ENCODE results near the gene GRIN2C.
"Not testable (repeated sequence)": the region's sequence is repeated elsewhere in the genome, so short reads cannot be mapped to it uniquely, and the experiment has no call there.

Gene GRIN2C

DNA sequence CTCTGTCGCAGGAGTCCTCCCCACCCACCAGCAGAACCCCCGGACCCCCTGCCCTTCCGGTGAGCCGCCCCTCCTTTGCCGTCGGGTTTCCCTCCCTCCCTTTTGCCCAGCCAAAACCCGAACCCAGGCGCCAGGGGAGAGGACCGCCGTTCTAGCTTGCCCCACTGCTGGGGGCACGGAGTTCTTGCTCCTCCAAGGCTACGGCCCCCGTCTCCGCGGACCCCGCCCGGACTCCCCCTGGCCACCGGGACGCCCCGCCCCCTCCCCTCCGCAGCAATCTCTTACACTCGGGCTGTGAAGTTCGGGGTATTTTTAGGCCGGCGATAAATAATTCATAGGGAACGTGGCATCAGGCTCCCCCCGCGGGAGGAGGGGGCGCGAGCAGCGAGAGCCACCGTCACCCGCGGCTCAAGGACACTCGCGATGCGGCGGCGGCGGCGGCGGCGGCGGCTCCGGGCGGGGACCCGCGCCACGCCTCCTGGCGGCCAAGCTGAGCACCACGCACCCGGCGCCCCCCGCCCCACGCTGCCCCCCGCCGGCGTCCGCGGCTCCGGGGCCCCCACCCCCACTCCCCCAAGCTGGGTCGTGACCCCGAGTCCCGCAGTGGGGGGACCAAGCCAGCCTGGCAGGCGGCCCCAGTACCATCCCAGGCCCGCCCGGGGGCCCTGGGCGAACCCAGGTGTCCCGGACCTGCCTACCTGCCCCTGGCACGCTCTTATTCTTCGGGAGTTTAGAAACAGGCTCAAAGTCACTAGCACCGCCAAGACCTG, at the start of gene GRIN2C:
Gene GRIN2C (minus strand): TSS at position 427 of the 770 bp plus-strand sequence. CDS start 4,793 bp downstream, outside the sequence.
- DNase-seq (ENCODE audit: low spot score) = no peak

DNA sequence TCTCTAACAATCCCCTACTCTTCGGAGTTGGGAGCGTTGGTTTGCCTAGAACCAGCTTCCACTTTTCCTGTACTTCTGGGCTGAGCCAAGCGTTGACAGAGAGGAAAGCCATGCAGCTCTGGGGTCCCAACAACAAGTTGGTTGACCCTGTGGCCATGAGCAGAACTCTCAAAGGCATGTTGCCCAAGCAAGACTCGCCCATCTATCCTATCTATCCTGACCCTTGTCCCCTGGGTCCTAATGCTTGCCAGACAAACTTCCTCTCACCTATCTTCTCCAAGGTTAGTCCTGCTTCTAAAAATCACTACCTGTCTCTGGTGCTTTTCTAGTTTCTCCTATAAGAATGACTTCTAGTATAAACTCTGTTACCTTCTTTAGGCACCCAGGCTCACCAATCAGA, 49.4 kb upstream of the GRIN2C start:
- not testable (repeated sequence) for DNase-seq (ENCODE audit: low spot score)

DNA sequence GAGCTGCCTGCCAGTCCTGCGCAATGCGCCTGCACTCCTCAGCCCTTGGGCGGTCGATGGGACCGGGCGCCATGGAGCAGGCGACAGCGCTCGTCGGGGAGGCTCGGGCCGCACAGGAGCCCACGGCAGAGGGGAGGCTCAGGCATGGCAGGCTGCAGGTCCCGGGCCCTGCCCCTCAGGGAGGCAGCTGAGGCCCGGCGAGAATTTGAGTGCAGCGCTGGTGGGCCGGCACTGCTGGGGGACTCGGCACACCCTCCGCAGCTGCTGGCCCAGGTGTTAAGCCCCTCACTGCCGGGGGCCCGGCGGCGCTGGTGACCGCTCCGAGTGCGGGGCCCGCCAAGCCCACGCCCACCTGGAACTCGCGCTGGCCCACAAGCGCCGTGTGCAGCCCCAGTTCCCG, 47.3 kb upstream of the GRIN2C start:
- DNase-seq (ENCODE audit: low spot score) = no peak

DNA sequence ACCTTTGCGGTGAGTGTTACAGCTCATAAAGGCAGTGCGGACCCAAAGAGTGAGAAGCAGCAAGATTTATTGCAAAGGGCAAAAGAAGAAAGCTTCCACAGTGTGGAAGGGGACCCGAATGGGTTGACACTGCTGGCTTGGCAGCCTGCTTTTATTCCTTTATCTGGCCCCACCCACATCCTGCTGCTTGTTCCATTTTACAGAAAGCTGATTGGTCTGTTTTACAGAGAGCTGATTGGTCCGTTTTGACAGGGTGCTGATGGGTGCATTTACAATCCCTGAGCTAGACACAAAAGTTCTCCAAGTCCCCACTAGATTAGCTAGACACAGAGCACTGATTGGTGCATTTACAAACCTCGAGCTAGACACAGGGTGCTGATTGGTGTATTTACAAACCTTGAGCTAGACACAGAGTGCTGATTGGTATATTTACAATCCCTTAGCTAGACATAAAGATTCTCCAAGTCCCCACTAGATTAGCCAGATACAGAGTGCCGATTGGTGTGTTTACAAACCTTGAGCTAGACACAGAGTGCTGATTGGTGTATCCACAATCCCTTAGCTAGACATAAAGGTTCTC, 46.6 kb upstream of the GRIN2C start:
- not testable (repeated sequence) for DNase-seq (ENCODE audit: low spot score)

DNA sequence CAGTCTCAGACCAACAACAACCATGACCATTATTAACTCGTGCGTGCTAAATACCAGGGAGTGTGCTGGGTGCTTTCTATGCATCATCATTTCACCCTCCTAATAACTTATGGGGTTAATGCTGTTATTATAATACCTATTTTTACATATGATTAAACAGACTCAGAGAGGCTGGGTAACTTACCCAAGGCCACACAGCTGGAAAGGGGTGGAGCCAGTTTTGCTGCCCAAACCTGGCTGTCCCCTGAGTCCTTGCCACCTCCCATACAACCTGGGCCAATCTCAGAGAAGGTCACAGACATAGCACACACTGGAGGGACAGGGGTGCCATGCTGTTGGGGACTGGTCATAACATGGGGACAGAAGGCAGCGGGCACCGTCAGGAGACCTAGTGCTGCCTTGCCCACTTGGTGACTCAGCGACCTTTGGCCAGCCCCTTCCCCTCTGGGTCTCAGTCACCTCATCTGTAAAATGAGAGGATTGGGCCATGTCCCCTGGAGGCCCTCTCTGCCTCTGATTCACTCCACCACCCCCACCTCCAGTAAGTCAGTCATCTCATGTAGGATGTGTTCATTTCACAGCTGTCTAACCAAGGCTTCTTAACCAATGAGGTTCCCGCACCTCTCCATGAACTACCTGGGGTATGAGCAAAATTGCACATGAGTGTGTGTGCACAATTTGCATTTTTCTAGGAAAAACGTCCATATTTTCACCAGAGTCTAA, 45.2 kb upstream of the GRIN2C start:
- DNase-seq (ENCODE audit: low spot score) = no peak

DNA sequence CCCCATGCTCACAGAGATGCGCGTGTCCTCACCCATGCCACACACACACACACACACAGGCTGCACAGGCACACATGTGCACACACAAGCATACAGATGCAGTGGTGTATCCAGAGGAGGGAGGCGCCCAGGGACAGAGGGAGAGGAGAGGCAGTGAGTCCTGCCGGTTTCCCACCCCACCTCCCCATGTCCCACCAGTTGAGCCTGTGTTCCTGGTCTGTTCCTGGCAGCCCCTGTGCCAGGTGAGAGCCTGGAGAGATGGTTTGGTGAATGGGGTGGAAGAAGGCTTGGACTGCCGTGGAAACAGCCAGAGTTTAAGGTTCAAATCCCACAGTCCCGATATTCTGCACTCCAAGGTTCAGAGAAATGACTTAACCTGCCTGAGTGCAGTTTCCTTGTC, 44.0 kb upstream of the GRIN2C start:
- no peak for DNase-seq (ENCODE audit: low spot score)

DNA sequence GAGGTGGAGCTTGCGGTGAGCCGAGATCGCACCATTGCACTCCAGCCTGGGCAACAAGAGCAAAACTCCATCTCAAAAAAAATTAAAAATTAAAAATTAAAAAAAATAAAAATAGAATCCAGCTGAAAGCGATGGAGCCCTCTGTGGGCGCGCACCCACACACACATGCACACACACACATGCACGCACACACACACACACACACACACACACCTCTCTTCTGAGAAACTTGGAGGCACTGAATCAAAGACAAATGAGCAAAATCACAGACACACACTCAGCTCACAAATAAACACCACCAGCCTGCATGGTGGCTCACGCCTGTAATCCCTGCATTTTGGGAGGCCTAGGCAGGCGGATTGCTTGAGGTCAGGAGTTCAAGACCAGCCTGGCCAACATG, 43.3 kb upstream of the GRIN2C start:
- no peak for DNase-seq (ENCODE audit: low spot score)

DNA sequence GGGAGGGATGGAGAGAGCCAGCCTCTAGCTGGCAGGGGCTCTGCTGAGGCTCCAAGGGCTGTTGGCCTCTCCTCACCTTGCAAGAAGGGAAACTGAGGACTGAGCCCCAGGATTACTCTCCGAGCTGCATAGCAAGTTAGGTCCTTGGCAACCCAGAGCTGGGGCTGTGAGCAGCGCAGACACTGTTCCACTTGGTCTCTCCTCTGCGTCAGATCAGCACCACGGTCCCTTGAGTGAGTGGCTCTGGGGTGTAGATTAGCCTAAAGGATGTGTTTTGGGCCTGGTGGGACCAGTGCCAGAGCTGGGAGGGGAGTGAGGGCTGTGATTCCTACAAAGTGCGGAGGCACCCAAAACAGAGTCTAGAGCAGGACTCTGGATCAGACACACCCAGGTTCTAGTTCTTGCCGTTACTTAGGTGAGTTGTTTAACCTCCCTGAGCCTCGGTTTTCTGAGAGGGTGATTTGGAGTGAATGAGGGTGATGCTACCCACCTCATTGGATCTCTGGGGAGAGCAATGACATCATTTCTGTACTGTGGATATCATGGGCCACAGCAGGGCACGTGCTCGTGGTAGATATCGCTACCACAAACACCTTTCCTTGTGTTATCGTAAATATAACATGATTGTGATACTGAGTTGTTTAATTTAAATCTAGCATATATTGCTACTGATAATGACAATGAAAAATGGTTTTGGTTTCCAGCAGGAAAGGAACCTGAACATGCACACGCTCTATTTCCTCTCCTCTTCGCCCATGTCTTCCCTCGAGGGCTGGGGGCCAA, 41.9 kb upstream of the GRIN2C start:
- DNase-seq (ENCODE audit: low spot score) = no peak

DNA sequence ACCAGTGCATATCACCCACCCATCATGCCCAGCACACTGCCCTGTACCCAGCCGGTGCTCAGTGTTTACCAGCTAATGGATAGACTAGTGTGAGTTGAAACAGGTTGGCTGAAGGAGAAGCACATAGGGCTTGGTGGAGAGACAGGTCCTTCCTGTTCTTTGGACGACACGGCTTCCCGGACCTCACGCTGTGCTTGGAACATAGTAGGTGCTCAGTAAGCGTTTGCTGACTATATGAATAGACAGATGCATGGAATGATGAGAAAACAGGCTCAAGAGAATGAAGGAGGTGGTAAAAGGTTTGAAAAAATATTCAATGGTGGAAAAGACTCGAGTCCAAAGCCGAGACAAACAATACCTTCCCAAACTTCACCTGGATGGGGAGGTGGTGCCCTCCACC, 40.5 kb upstream of the GRIN2C start:
- no peak for DNase-seq (ENCODE audit: low spot score)

DNA sequence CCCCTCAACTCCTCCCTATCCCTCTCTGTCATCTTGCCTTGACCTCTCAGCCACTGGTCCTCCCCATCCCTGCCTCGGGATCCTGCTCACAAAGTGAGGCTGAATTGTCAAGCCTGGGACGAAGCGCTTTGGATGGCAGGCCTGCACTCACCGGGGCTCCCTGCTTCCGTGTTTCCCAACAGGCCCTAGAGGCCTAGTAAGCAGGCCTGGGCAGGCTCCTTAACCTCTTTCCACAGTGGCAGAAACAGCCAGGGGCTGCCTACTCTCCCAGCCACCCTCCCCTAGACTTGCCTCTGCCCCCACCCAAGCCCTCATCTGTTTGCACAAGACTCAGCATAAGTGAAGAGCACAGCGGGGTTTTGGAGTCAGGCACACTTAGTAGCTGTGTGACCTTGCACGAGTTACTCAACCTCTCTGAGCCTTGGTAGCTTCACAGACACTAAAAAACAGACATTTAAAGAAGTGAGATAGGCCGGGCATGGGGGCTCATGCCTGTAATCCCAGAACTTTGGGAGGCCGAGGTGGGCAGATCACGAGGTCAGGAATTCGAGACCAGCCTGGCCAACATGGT, 38.8 kb upstream of the GRIN2C start:
- no peak for DNase-seq (ENCODE audit: low spot score)

DNA sequence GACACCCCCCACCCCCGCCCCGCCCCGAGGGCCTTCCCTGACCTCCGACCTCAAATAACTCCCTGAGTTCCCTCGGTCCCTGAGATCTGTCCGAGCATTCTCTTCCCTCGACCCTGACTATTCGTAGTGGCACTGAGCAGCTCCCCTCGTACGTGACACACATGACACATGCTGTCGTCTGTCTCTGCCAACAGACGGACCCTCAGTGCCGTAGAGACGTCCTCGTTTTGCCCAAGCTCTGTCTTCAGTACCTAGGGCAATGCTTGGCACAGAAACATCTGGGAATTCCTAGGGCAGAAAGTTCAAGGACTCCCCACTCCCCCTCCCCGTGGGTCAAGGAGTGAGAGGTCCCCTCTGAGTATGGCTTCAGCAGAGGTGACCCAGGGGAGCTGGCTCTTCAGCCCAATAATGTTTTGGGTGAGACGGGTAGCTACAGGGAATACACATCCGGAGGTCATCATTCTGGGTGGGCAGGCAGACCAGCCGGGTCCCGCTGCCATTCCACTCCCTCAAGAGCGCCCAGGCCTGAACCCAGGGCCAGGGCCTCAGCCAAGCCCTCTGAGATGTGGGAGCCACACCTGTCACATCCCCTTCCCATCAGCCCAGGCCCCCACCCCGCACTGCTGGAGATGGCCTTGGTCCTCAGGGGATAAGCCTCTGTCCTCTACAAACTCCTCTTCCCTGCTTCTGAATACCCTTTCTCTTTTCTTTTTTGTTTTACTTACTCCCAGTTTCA, 34.4 kb upstream of the GRIN2C start:
- no peak for DNase-seq (ENCODE audit: low spot score)

DNA sequence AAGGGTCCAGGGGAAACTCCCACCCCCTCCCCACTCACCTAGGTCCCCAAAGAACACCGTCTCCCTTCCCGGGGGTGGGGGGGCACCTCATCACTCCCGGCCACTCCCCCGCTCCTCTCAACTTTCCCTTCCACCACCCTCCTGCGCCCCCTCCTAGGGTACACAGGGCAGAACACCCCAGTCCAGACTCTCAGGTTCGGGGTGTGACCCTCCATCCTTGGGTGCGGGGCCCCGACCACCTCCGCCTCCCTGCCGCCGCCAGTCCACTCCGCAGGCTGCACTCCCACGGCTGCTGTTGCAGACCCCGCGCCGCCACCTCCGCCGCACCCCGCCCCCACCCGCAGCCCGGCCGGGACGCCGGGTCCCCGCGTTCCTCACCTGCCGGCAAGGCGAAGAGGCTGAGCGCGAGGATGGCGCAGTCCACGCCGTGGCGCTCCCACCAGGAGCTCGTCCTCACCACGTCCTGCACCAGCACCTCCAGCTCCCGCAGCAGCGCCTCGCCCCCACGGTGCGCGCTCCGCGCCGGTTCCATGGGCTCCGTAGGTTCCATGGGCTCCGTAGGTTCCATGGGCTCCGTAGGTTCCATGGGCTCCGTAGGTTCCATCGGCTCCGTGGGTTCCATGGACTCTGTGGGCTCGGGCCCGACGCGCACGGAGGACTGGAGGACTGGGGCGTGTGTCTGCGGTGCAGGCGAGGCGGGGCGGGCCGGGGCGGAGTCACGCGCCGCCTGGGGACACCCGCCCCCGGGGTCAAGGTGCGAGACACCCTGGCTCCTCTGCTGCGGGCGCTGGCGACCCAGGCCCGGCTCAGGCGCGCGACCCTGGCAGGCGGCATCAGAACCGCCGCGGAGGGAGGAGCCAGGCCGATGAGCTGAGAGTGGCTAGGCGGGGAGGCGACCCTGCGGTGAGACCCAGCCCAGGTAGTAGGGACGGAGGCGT, 33.6 kb upstream of the GRIN2C start, which contains the start of gene FADS6:
Gene FADS6 (minus strand): TSS at position 660 of the 938 bp plus-strand sequence. CDS start 38 bp downstream, at position 622.
- no peak for DNase-seq (ENCODE audit: low spot score)

DNA sequence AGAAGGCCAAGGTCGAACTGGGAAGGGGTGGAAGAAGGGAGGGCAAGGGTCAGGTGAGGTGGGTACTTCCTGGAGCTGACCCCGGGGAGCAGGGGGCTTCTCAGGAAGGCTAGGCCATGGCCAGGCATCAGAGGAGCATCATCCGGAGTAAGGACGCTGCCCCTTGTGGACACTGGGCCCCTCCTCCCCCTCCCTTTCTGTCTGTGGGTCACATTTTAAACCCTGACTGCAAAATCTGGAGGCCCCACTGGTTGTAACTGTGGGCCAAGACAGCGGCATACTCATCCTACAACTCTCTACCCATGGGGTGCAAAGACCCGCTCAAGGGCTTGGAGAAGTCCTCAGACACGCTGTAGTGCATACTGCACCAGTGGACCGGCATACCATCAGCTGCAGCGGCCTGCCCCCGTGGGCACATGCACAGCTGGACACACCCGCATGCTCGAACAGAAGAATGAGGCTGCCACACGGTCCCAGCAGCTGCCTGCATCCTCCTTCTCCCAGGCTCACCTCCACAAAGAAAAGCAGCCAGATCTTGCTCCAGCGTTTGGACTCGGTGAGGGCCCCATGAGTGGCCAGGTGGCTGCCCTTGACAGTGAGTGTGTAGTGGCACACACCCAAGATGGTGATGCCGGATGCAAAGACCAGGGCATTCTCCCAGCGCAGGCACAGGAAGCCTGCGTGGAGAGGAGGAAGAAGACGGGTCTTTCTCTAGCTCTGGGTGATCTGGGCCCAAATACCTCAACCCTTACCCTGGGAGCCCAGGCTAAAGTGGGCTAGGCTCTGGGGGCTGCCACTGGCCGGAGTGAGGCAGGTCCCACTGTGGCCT, 32.5 kb upstream of the GRIN2C start:
- DNase-seq (ENCODE audit: low spot score) = no peak

DNA sequence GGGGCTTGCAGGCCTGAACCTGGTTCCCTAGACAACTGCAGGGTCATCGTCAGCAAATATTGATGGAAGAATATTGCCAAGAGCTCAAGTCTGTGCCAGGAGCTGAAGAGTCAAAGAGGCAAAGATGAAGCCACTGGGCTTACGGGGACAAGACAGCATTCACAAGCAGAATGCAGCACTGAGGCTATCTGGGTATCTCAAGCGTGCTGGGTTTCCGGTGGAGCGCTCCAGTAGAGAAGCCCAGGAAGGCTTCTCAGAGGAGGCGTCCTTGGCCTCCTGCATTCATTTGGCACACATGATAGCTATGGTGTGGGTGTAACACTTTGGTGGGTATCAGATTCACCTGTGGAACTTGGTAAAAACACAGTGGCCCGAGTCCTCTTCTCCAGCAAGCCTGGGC, 30.9 kb upstream of the GRIN2C start:
- no peak for DNase-seq (ENCODE audit: low spot score)

DNA sequence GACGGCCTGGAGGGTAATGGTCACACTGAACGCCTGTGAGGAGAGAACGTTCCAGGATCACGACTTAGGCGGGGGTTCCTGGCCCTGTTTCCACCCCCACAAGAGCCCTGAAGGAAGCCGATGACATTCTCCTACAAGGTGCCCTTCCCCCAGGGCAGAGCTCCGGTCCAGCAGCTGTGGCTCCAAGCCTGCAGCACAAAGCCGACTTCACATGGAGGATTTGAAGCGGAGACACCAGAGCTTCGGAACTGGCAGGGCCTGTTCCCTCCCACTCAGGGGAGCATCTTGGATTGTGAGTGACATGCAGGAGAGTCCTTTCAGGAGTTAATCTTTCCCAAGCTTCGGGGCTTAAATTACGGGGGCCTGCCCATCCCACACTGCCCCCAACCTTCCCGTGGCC, 28.8 kb upstream of the GRIN2C start:
- no peak for DNase-seq (ENCODE audit: low spot score)

DNA sequence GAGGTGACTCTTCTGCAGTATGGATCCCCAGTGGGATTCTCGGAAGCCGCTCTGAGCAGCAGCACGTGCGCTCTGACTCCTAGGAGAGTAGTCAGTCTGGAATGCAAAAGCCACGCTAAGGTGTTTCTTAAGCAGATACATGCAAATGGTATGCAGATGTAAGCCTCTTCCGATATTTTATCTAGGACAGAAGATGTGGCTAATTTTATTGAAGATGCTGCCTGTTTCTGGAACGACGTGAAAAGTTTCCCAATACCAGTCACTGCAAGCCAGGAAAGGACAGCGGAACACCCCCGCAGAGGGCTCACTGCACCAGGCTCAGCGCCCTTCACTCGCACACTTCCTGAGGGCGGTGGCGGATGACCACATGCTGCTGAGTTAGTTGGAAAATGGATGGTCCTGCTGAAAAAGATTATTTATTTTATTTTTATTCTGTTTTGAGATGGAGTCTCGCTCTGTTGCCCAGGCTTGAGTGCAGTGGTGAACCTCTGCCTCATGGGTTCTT, 23.6 kb upstream of the GRIN2C start:
- DNase-seq (ENCODE audit: low spot score) = no peak

DNA sequence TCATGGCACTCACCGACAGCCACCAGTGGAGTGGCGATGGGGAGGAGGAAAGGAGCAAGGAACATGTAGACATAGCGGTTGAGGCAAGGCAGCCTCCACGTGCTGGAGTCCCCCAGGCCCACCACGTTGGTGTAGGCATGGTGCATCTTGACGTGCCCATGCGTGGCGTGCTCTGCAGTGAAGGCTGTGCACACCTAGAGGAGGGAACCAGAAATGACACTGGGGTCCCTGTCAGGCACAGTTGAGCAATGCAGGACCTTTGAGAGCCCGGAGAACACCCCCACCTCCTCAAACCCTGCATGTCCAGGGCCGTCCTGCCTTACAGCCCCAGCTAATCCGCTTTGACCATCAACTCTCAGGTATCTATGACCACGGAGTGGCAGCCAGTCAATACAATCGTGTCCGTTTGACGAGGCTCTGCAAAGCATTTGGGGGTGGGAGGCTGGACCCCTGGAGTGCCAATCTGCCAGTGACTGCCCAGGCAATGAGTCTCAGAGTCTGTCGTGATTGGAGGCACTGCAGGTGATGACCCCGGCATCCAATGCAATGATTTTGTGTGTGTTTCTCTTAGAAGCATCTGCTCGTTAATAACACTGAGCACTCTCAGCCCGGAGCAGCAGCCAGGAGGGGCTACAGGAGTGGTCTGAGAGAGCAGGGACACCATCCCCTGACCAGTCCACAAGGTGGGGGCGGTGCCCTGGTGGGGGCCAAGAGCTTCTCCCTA, 23.0 kb upstream of the GRIN2C start:
- no peak for DNase-seq (ENCODE audit: low spot score)

DNA sequence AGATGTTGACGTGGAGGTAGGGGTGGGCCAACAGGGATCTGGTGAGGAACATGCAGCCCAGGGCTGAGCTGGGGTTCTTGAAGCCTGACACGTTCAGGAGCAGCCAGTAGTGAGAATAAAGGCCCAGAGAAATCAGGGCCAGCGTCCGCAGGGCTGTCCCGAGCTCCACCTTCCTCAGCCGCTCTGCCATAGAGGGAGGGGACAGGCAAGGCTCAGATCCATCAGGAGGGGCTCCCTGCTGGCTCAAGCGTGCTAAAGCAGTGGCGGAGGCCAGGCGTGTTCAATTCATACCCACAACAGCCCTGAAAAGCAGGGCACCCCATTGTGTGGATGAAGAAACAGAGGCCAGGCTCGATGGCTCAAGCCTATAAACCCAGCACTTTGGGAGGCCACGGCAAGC, 21.4 kb upstream of the GRIN2C start:
- DNase-seq (ENCODE audit: low spot score) = no peak

Measured in Ammon's horn (tissue), 1 donor.